HepG2 (cell line): ENCODE data around the gene UBE2O. TPM values are rescaled to one million over a fixed set of nuclear protein-coding genes. Genes with fewer than 3 reads are reported as not detected.

ENCODE experiments used
- KDM4B ChIP-seq: sonication (generic); formaldehyde crosslinking; IDR thresholded peaks from 2 replicates; pipeline ENCODE4 v1.4.0; 2020; ENCODE audit warnings: missing genetic modification reagents
- KLF16 ChIP-seq, 2 experiments: sonication (generic) in 1 of 2; formaldehyde crosslinking in 1 of 2; IDR thresholded peaks; 2 replicates each; pipeline versions ENCODE4 v1.6.1 to v1.8.0; 2016 to 2023; ENCODE audit warnings: missing genetic modification reagents in 2 of 2, missing compliant biosample characterization in 1 of 2
- SRY ChIP-seq: sonication (generic); formaldehyde crosslinking; IDR thresholded peaks from 2 replicates; pipeline ENCODE4 v1.8.0; 2022; ENCODE audit warnings: mild to moderate bottlenecking, missing genetic modification reagents
- ZBTB40 ChIP-seq, 2 experiments: fragments of 450-650 bp in 1 of 2; sonication (generic) in 1 of 2; formaldehyde crosslinking in 1 of 2; IDR thresholded peaks; 2 replicates each; pipeline versions ENCODE4 v1.6.1 to v1.8.0; 2016 to 2022; ENCODE audit warnings: antibody characterized with exemption in 1 of 2, mild to moderate bottlenecking in 1 of 2, missing genetic modification reagents in 1 of 2
- polyA plus RNA-seq, 8 experiments: library from polyadenylated mRNA; depleted of rRNA in 3 of 8; stranded (reverse) in 7 of 8; unstranded in 1 of 8; fragments of >200 nt; fragmentation: Illumina TruSeq in 4 of 8; extraction: Trizol in 4 of 8; gene quantifications; 2 replicates each; pipeline versions ENCODE4 v1.2.1 to v1.2.3, GENCODE V29; 2011 to 2016; ENCODE audit warnings: low read depth in 4 of 8, missing spikeins in 1 of 8, mixed read lengths in 1 of 8; ENCODE audit not compliant: insufficient read depth in 1 of 8
- total RNA-seq, 5 experiments: library from RNA; depleted of rRNA; stranded (reverse); fragments of >200 nt; fragmentation: Illumina TruSeq; extraction: Trizol; gene quantifications; 2 replicates each; pipeline ENCODE4 v1.2.3, GENCODE V29; 2016; ENCODE audit warnings: low read depth in 1 of 5
- TF ChIP-seq, protein P1 (sequence below): IDR thresholded peaks from 2 replicates; pipeline ENCODE4 v1.6.1; 2016; ENCODE audit warnings: low read depth, missing genetic modification reagents, missing compliant biosample characterization
- TF ChIP-seq, protein P2 (sequence below): sonication (generic); formaldehyde crosslinking; IDR thresholded peaks from 2 replicates; pipeline ENCODE4 v1.8.0; 2022; ENCODE audit warnings: mild to moderate bottlenecking, missing genetic modification reagents

Gene UBE2O
- total and polyA plus RNA-seq, 2 of the 13 experiments (the other 11 are each of a cell fraction or from before 2014, with no cell fraction given): 21.5 to 23.5 TPM

DNA sequence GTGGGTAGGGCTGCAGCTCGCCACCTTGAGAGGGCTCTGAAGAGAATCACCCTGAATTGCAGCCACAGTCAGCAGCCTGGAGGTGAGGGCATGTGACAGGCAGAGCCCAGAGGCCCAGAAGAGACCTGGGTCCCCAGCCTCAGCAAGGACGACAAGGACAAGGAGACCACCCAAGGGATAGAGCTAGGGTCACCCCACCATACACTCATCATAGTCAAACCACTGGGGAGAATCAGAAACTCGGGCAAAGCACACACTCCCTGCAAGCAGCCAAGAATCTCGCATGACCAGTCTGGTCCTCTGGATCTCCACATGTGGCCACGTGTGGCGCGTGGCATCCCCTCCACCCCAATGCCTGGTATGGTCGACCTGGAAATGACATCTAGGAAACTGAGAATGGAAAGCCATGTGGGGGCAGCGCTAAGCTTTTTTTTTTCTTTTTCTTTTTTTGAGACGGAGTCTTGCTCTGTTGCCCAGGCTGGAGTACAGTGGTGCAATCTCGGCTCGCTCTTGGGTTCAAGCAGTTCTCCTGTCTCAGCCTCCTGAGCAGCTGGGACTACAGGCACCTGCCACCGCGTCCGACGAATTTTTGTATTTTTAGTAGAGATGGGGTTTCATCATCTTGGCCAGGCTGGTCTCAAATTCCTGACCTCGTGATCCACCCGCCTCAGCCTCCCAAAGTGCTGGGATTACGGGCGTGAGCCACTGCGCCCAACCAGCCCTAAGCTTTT is 73.1 kb downstream of the UBE2O start (continued):
- TF ChIP-seq, protein P1, sequence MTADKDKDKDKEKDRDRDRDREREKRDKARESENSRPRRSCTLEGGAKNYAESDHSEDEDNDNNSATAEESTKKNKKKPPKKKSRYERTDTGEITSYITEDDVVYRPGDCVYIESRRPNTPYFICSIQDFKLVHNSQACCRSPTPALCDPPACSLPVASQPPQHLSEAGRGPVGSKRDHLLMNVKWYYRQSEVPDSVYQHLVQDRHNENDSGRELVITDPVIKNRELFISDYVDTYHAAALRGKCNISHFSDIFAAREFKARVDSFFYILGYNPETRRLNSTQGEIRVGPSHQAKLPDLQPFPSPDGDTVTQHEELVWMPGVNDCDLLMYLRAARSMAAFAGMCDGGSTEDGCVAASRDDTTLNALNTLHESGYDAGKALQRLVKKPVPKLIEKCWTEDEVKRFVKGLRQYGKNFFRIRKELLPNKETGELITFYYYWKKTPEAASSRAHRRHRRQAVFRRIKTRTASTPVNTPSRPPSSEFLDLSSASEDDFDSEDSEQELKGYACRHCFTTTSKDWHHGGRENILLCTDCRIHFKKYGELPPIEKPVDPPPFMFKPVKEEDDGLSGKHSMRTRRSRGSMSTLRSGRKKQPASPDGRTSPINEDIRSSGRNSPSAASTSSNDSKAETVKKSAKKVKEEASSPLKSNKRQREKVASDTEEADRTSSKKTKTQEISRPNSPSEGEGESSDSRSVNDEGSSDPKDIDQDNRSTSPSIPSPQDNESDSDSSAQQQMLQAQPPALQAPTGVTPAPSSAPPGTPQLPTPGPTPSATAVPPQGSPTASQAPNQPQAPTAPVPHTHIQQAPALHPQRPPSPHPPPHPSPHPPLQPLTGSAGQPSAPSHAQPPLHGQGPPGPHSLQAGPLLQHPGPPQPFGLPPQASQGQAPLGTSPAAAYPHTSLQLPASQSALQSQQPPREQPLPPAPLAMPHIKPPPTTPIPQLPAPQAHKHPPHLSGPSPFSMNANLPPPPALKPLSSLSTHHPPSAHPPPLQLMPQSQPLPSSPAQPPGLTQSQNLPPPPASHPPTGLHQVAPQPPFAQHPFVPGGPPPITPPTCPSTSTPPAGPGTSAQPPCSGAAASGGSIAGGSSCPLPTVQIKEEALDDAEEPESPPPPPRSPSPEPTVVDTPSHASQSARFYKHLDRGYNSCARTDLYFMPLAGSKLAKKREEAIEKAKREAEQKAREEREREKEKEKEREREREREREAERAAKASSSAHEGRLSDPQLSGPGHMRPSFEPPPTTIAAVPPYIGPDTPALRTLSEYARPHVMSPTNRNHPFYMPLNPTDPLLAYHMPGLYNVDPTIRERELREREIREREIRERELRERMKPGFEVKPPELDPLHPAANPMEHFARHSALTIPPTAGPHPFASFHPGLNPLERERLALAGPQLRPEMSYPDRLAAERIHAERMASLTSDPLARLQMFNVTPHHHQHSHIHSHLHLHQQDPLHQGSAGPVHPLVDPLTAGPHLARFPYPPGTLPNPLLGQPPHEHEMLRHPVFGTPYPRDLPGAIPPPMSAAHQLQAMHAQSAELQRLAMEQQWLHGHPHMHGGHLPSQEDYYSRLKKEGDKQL: no peak
- TF ChIP-seq KLF16 (CRISPR knock-in tag; IDR thresholded peaks at IDR 0.05) (0 out of 4 replicates have a peak, but pooled peaks of 1 of the 2 experiments have one; percentile 12), KDM4B (CRISPR knock-in tag) (no peak), SRY (CRISPR knock-in tag) (peak; percentile 57; the same call in 1 of the 2 replicates), ZBTB40 (IDR thresholded peaks at IDR 0.05) (no peak), ZBTB40 (CRISPR knock-in tag; IDR thresholded peaks at IDR 0.05) (no peak)
- TF ChIP-seq, protein P2, sequence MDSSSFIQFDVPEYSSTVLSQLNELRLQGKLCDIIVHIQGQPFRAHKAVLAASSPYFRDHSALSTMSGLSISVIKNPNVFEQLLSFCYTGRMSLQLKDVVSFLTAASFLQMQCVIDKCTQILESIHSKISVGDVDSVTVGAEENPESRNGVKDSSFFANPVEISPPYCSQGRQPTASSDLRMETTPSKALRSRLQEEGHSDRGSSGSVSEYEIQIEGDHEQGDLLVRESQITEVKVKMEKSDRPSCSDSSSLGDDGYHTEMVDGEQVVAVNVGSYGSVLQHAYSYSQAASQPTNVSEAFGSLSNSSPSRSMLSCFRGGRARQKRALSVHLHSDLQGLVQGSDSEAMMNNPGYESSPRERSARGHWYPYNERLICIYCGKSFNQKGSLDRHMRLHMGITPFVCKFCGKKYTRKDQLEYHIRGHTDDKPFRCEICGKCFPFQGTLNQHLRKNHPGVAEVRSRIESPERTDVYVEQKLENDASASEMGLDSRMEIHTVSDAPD (CRISPR knock-in tag): 0 out of 2 replicates have a peak, but pooled peaks have one; percentile 6
